ENCODE results near the gene RECK.
"Not testable (repeated sequence)": the region's sequence is repeated elsewhere in the genome, so short reads cannot be mapped to it uniquely, and the experiment has no call there.

Gene RECK

DNA sequence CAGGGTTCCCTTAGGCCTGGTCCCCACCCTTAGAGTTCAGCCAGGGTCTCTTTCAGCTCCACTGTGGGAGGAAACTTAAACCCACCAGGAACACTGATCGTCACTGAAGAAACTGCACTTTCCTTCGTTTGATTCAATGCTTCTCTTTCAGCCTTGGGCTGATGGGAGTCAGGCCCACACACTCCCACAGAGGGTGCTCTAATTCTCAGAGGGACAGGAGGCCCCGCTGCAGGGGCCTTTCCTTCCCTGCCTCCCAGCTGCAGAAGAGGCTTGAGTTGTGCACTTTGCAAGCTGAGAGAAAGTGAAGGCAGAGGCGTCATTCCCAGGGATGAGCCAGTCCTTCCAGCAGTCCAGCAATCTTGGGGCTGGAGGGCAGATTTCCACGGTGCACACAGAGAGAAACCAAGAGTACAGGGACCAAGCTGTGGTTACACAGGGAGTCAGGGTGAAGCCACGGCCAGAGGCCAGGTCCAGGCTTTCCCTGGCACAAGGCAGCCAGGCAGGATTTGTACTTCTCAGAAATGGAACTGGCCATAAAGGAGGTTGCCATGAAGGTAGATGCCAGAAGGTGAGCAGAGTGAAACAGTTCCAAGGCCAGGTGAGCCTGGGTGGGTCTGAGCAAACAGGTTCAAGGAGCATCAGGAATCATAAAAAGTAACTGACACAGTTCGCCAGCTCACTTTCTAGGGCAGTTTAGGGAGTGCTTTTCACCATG, 89.5 kb downstream of the RECK start:
- no peak for DNase-seq (ENCODE audit: extremely low read depth, low read depth)
- TF ChIP-seq CTCF (IDR thresholded peaks at IDR 0.05; ENCODE audit: low read depth, low read length, missing control alignments), result no peak
- H3K4me3 ChIP-seq (replicated peaks; ENCODE audit: low read depth, low read length), result no peak overlapping the region

DNA sequence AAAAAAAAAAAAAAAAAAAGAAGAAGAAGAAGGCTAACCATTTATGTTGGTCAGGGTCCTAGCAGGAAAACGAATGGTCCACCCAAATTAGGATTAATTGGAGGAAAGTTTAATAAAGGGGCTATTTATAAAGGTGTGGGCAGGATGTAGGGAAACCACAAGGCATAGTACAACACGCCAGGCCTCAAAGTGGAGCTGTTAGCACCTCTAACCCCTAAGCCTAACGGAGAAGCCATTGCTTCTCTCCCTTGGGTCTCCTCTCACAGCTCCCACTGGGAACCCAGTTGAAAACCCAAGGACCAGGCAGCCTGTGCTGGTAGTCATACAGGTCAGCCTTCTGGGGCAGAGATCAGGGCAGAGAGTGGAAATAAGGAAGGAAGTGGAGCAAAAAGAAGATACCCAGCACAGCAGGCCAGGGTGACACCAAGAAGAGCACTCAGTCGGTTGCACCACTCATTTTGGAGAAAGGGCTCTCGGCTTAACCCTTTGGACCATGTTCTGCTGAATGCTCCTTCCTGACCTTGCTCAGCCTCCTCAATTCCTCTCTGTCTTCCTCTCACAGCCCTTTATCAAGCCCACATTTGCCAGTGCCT, 91.0 kb downstream of the RECK start:
- DNase-seq (ENCODE audit: extremely low read depth, low read depth), result no peak
- H3K4me3 ChIP-seq (replicated peaks; ENCODE audit: low read depth, low read length), result no peak overlapping the region
- TF ChIP-seq CTCF (IDR thresholded peaks at IDR 0.05; ENCODE audit: low read depth, low read length, missing control alignments), result no peak

DNA sequence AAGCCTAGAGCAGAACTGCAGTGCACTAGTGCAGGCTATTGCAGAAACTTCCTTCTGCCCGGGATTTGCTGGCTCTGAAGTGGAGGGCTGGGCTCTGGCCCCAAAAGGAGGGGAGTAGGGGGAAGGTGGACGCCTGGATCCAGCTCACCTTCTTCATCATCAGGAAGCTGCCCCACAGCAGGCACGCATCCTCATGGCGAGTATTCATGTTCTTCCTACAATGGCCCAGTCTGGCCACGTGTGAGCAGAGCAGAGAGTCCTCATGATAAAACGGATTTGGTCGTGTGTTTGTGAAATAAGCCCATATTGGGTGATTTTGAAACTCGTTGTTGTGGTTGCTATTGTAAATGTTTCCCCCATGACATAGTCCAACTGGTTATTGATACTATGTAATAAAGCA, 91.6 kb downstream of the RECK start:
- no peak for DNase-seq (ENCODE audit: extremely low read depth, low read depth)
- no peak for TF ChIP-seq CTCF (IDR thresholded peaks at IDR 0.05; ENCODE audit: low read depth, low read length, missing control alignments)

DNA sequence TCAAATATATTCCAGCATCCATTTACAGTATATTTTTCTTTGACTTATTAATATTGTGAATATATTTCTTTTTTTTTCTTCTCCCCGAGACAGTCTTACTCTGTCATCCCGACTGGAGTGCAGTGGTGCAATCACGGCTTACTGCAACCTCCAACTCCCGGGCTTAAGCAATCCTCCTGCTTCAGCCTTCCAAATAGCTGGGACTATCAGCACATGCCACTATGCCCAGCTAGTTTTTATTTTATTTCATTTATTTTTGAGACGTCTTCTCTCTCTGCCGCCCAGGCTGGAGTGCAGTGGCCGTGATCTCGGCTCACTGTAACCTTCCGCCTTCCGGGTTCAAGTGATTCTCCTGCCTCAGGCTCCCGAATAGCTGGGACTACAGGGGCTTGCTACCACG, 92.4 kb downstream of the RECK start:
- no peak for DNase-seq (ENCODE audit: extremely low read depth, low read depth)
- no peak overlapping the region for H3K4me3 ChIP-seq (replicated peaks; ENCODE audit: low read depth, low read length)
- TF ChIP-seq CTCF (IDR thresholded peaks at IDR 0.05; ENCODE audit: low read depth, low read length, missing control alignments), result no peak

More for the DNA sequence above, 91.6 kb downstream of the RECK start:
- H3K4me3 ChIP-seq (replicated peaks; ENCODE audit: low read depth, low read length), result no peak overlapping the region

DNA sequence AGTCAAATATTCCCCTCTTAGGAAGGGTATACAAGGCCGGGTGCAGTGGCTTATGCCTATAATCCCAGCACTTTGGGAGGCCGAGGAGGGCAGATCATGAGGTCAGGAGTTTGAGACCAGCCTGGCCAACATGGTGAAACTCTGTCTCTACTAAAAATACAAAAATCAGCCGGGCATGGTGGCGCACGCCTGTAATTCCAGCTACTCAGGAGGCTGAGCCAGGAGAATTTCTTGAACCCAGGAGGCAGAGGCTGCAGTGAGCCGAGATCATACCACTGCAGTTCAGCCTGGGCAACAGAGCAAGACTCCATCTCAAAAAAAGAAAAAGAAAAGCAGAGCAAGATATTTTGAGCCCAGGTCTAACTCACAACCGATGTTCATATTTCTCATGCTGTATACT, 95.0 kb downstream of the RECK start:
- not testable (repeated sequence) for H3K4me3 ChIP-seq (replicated peaks; ENCODE audit: low read depth, low read length); DNase-seq (ENCODE audit: extremely low read depth, low read depth)

DNA sequence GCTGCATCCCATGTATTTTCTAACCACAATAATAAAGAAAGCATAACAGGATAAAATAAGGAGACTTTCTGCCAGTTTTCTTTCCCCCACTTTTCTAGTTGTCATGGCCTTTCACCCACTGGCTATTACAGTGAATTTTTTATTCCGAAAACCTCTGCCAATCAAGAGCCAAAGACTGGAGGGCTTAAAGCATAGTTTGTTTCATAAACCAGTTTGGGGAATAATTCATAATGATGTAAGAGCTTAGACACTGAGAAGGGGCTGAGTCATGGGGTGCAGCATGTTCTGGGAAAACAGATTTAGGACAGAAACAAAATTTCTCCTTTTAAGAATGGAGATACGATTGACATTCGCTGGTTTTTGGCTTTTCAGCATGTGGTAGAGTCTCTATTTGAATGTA, 95.4 kb downstream of the RECK start:
- DNase-seq (ENCODE audit: extremely low read depth, low read depth), result no peak
- H3K4me3 ChIP-seq (replicated peaks; ENCODE audit: low read depth, low read length), result no peak overlapping the region
- no peak for TF ChIP-seq CTCF (IDR thresholded peaks at IDR 0.05; ENCODE audit: low read depth, low read length, missing control alignments)

DNA sequence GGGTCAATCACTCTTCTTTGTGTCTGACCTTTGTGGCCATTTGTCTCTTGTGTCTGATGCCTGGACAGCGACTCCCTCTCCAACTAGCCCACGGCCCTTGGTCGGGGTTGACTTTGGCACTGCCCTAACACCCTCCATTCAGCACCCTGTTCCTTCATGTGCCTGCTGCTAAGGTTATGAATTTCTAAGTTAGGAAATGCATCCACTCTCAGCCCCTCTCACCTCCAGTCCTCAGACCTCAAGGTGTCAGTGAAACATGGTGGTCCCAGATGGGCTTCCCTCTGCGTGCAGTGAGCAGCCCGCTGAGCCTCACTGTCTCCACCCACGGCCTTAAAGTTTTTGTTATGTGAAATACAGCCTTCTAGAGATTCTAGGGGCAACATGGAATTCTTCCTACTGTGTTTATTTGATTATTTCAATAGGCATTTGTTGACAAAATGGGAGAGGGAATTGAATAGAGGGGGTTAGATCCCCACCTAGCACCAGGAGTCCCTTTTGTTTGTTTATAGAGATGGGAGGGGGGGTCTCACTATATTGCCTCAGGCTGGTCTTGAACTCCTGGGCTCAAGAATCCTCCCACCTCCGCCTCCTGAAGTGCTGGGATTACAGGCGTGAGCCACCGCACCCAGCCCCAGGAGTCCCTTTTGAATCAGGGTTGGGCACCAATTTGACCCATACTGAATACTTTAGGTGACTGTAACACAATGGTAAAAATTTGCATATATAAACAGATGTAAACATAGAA, 98.2 kb downstream of the RECK start:
- H3K4me3 ChIP-seq (replicated peaks; ENCODE audit: low read depth, low read length), result no peak overlapping the region

More for the DNA sequence above, 98.2 kb downstream of the RECK start:
- no peak for DNase-seq (ENCODE audit: extremely low read depth, low read depth)
- no peak for TF ChIP-seq CTCF (IDR thresholded peaks at IDR 0.05; ENCODE audit: low read depth, low read length, missing control alignments)
